Sigmoid colon (tissue), 4 donors: Measurements from ENCODE around the gene PTPRT.

Experiments
- EP300 ChIP-seq, 4 donors: sonication (generic); formaldehyde crosslinking; IDR thresholded peaks; one replicate each; pipeline ENCODE4 v1.6.1; 2017; ENCODE audit warnings: antibody characterized with exemption in 4 of 4
- POLR2A ChIP-seq, 2 donors: fragments of 450-650 bp; IDR thresholded peaks; one replicate each; pipeline ENCODE4 v1.6.1; 2016; ENCODE audit warnings: antibody characterized with exemption in 2 of 2, mild to moderate bottlenecking in 2 of 2, moderate library complexity in 2 of 2
- POLR2AphosphoS5 ChIP-seq, 4 donors: sonication (generic); formaldehyde crosslinking; IDR thresholded peaks; one replicate each; pipeline ENCODE4 v1.6.1; 2017; ENCODE audit warnings: antibody characterized with exemption in 4 of 4
- TF ChIP-seq, protein P1 (sequence below), 4 experiments: fragments of 450-650 bp in 3 of 4; fragments of 200-600 bp in 1 of 4; IDR thresholded peaks; one replicate each; pipeline ENCODE4 v1.5.1; 2016 to 2019; ENCODE audit warnings: antibody characterized with exemption in 4 of 4, mild to moderate bottlenecking in 3 of 4, moderate library complexity in 2 of 4

DNA sequence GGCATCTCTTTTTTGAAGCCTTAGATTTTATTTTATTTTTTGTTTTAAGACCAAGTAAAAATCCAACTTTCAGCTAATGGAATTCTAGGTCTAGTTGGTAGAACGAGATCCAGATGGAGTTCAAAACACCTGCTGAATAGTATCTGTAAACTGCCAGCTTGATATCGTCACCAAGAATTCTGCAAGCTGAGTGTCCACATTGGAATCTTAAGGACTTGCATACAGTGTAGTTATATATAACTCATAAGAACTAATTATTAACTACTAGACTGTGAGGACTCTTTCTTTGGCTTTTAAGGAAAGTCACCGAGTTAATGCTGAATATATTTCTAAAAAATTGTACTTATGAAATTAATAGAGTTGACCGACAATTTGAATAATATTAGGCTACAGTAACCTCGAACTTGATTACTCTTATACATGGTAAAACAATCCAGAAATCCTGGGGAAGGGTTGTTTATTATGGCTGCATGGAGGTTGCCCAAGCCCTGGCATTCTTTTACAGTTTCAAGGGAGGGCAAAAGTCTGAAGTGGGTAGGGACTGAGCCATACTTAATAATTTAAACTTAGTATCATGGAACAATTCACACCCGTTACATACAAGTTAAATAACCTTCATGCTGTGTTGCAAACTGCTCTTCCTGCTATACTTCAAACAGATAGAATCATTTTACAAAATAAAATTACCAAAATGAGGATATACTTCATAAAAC, 553.9 kb downstream of the PTPRT start:
- TF ChIP-seq, protein P1, sequence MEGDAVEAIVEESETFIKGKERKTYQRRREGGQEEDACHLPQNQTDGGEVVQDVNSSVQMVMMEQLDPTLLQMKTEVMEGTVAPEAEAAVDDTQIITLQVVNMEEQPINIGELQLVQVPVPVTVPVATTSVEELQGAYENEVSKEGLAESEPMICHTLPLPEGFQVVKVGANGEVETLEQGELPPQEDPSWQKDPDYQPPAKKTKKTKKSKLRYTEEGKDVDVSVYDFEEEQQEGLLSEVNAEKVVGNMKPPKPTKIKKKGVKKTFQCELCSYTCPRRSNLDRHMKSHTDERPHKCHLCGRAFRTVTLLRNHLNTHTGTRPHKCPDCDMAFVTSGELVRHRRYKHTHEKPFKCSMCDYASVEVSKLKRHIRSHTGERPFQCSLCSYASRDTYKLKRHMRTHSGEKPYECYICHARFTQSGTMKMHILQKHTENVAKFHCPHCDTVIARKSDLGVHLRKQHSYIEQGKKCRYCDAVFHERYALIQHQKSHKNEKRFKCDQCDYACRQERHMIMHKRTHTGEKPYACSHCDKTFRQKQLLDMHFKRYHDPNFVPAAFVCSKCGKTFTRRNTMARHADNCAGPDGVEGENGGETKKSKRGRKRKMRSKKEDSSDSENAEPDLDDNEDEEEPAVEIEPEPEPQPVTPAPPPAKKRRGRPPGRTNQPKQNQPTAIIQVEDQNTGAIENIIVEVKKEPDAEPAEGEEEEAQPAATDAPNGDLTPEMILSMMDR (IDR thresholded peaks at IDR 0.05) = no peak
- TF ChIP-seq POLR2A (IDR thresholded peaks at IDR 0.05) (no peak), POLR2AphosphoS5 (IDR thresholded peaks at IDR 0.05) (no peak), EP300 (IDR thresholded peaks at IDR 0.05) (no peak)
